Measurements from ENCODE around the gene HABP4. TPM values are rescaled to one million over a fixed set of nuclear protein-coding genes. Genes with fewer than 3 reads are reported as not detected.
A peak's percentile ranks its signal among the peaks of the same experiment; 100 is the strongest.

Gene HABP4, protein sequence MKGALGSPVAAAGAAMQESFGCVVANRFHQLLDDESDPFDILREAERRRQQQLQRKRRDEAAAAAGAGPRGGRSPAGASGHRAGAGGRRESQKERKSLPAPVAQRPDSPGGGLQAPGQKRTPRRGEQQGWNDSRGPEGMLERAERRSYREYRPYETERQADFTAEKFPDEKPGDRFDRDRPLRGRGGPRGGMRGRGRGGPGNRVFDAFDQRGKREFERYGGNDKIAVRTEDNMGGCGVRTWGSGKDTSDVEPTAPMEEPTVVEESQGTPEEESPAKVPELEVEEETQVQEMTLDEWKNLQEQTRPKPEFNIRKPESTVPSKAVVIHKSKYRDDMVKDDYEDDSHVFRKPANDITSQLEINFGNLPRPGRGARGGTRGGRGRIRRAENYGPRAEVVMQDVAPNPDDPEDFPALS
- 6.3 TPM for polyA plus RNA-seq
- long read RNA-seq, donor 1, partial matches to known transcripts = 0 of 1 reads
- long read RNA-seq, donor 1, other reads (novel, unspliced or antisense) = 0 of 1 reads
- long read RNA-seq, donor 2, transcript HABP4-201 (8 exons, 2,615 nt) = major isoform, 5 of 6 reads
- long read RNA-seq, donor 2, partial matches to known transcripts = 0 of 6 reads
- long read RNA-seq, donor 2, other reads (novel, unspliced or antisense) = 0 of 6 reads
- long read RNA-seq, donor 3 = 0 reads
- long read RNA-seq, donor 4 = 0 reads
- long read RNA-seq, donor 5, partial matches to known transcripts = 0 of 3 reads
- long read RNA-seq, donor 5, other reads (novel, unspliced or antisense) = 0 of 3 reads
- long read RNA-seq, donor 6, partial matches to known transcripts = 0 of 3 reads
- long read RNA-seq, donor 6, other reads (novel, unspliced or antisense) = 0 of 3 reads
- long read RNA-seq, donor 7, transcript HABP4-201 (8 exons, 2,615 nt) = major isoform, 6 of 6 reads
- long read RNA-seq, donor 7, partial matches to known transcripts = 0 of 6 reads
- long read RNA-seq, donor 7, other reads (novel, unspliced or antisense) = 0 of 6 reads
- long read RNA-seq, donor 8, transcript HABP4-201 (8 exons, 2,615 nt) = major isoform, 5 of 5 reads
- long read RNA-seq, donor 8, partial matches to known transcripts = 0 of 5 reads
- long read RNA-seq, donor 8, other reads (novel, unspliced or antisense) = 0 of 5 reads
- long read RNA-seq, donor 9, transcript HABP4-201 (8 exons, 2,615 nt) = major isoform, 7 of 7 reads
- long read RNA-seq, donor 9, partial matches to known transcripts = 0 of 7 reads
- long read RNA-seq, donor 9, other reads (novel, unspliced or antisense) = 0 of 7 reads
- long read RNA-seq, donor 10, transcript HABP4-201 (8 exons, 2,615 nt) = major isoform, 5 of 6 reads
- long read RNA-seq, donor 10, partial matches to known transcripts = 0 of 6 reads
- long read RNA-seq, donor 10, other reads (novel, unspliced or antisense) = 0 of 6 reads
- long read RNA-seq, donor 11, partial matches to known transcripts = 0 of 1 reads
- long read RNA-seq, donor 11, other reads (novel, unspliced or antisense) = 0 of 1 reads

DNA sequence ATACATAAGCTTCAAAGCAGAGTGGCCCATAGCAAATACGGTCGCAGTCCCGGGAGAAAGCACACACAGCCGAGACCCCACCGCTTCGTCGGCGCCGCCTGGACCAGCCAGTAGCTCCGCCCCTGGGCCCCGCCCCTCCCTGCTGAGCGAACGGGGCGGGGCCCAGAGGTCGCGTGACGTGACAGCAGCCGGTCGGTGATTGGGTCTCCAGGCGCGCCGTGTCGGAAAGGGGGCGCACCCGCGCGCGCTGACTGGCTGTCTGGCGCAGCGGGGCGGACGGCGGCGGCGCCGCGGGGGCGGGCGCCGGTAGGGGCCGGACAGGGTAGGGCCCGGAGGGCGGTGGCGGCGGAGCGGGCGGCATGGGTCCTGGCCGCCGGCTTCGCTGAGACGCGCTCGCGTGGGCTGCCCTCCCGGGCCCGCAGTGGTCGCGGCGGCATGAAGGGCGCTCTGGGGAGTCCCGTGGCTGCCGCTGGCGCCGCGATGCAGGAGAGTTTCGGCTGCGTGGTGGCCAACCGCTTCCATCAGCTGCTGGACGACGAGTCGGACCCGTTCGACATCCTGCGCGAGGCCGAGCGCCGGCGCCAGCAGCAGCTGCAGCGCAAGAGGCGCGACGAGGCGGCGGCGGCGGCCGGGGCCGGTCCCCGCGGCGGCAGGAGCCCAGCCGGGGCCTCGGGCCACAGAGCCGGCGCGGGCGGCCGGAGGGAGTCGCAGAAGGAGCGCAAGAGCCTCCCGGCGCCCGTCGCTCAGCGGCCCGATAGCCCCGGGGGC lies at the start of gene HABP4:
Gene HABP4, plus strand, starts transcription at position 325 of the 768 bp plus-strand sequence. Its CDS starts 111 bp downstream, at position 436.
- no CpG with 5 or more reads among the region's 108 CpGs for WGBS (ENCODE audit: insufficient coverage, low lambda C conversion rate)
- H3K27ac ChIP-seq (ENCODE audit: low read length) = peak within 1 kb of the TSS; percentile 51
- no peaks in the 10 kb centered on the region for H3K4me1 ChIP-seq (ENCODE audit: control insufficient read depth, insufficient read depth, low read length)

DNA sequence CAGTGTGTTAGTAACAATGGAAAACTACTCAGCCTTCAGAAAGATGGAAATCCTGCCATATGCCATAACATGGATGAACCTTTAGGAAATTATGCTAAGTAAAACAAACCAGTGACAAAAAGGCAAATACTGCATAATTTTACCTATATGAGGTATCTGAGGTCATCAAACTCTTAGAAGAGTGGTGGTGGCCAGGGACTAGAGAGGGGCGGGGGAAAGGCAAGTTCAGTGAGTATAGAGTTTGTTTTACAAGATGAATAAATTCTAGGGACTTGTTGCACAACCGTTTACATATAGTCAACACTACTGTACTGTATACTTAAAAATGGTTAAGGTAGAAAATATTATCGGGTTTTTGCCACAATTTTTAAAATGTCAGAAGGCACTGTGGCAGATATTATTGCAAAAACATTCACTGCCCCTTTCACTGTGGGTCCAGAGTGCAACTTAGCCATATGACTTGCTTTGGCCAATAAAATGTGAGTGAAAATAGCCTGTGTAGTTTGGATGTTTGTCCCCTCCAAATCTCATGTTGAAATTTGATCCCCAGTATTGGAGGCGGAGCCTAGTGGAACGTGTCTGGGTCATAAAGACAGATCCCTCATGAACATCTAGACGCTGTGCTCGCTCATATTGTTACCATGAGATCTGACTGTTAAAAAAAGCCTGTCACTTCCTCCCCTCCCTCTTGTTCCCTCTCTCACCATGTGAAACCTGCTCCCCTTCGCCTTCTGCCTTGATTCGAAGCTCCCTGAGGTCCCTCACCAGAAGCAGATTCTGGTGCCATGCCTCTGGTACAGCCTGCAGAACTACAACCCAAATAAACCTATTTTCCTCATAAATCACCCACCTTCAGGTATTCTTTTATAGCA lies 41.3 kb upstream of the HABP4 start:
- H3K27ac ChIP-seq (ENCODE audit: low read length) = peak overlapping the region; percentile 8
- H3K9me3 ChIP-seq (ENCODE audit: control insufficient read depth, low read depth, low read length) = no peaks in the 10 kb centered on the region
- peak in 1 of 2 donors; percentile 59 for DNase-seq

More for the DNA sequence above, at the start of gene HABP4:
- Histone ChIP-seq H3K4me3 (ENCODE audit: low read length) (peak within 1 kb of the TSS; percentile 61), H3K36me3 (ENCODE audit: control insufficient read depth, insufficient read depth, low read length) (no peaks in the 10 kb centered on the region), H3K9me3 (ENCODE audit: control insufficient read depth, low read depth, low read length) (no peaks in the 10 kb centered on the region), H3K27me3 (ENCODE audit: control insufficient read depth, insufficient read depth, low read length) (peaks cover 20% of the 10 kb centered on the region)
- peak; percentile 95 to 96 for DNase-seq

DNA sequence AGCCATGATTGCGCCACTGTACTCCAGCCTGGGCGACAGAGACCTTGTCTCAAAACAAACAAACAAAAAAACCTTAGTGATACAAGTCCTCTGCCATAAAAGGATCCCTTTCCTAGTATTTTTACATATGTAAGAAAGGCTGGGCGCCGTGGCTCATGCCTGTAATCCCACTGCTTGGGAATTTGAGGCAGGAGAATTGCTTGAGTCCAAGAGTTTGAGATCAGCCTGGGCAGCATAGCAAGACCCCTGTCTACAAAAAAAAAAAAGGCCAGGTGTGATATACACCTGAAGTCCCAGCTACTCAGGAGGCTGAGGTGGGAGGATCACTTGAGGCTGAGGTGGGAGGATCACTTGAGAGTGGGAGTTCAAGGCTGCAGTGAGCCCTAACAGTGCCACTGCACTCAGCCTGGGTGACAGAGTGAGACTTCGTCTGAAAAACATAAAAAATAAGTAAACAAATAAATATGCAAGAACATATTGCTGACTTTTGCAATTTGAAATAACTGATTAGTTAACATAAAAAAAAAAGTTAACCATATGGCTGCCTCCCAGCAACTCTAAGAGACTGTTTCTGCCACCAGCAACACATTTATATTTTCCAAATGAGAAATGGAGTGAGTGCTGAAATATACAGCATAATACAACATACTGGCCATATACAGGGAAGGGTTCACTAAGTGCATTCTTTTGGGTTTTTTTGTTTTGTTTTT lies 38.7 kb upstream of the HABP4 start:
- H3K27ac ChIP-seq (ENCODE audit: low read length) = no peak overlapping the region
- WGBS (ENCODE audit: insufficient coverage, low lambda C conversion rate) = 80% methylated on average over 1 of the region's 5 CpGs
- H3K4me1 ChIP-seq (ENCODE audit: control insufficient read depth, insufficient read depth, low read length) = peaks cover 8% of the 10 kb centered on the region
- H3K27me3 ChIP-seq (ENCODE audit: control insufficient read depth, insufficient read depth, low read length) = no peaks in the 10 kb centered on the region
- no peak overlapping the region for H3K4me3 ChIP-seq (ENCODE audit: low read length)
- DNase-seq = no peak
- H3K36me3 ChIP-seq (ENCODE audit: control insufficient read depth, insufficient read depth, low read length) = no peaks in the 10 kb centered on the region
- no peaks in the 10 kb centered on the region for H3K9me3 ChIP-seq (ENCODE audit: control insufficient read depth, low read depth, low read length)

More for the DNA sequence above, 41.3 kb upstream of the HABP4 start:
- H3K4me1 ChIP-seq (ENCODE audit: control insufficient read depth, insufficient read depth, low read length) = peaks cover 8% of the 10 kb centered on the region
- WGBS (ENCODE audit: insufficient coverage, low lambda C conversion rate) = no CpG with 5 or more reads among the region's 9 CpGs
- no peaks in the 10 kb centered on the region for H3K27me3 ChIP-seq (ENCODE audit: control insufficient read depth, insufficient read depth, low read length)
- no peaks in the 10 kb centered on the region for H3K36me3 ChIP-seq (ENCODE audit: control insufficient read depth, insufficient read depth, low read length)
- no peak overlapping the region for H3K4me3 ChIP-seq (ENCODE audit: low read length)

DNA sequence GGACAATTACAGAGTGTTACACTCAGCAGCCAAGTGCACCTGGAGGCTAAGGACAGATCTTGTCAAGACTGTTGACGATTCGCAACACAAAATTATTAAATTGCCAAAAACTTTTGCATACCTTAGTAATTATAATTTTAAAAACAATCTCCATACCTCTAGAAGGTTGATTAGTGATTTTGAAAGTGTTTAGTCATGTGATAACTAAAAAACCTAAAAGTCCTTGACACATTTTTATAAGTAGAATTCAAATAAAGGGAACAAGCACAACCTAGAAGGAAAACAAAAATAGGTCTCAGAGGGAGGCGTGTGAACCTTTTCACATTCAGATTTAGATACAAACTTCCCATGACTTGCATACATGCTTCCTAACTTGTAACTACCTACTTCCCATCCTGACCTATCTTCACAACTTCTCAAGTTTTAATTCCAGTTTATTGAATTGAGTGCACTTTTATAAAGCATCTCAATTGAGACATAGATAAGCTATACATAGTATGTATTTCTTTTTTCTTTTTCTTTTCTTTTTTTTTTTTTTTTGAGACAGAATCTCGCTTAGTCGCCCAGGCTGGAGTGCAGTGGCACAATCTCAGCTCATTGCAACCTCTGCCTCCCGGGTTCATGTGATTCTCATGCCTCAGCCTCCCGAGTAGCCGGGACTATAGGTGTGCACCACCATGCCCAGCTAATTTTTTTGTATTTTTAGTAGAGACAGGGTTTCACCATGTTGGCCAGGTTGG lies 37.6 kb upstream of the HABP4 start:
- peaks cover 8% of the 10 kb centered on the region for H3K4me1 ChIP-seq (ENCODE audit: control insufficient read depth, insufficient read depth, low read length)
- H3K36me3 ChIP-seq (ENCODE audit: control insufficient read depth, insufficient read depth, low read length) = no peaks in the 10 kb centered on the region
- H3K27ac ChIP-seq (ENCODE audit: low read length) = no peak overlapping the region
- no peaks in the 10 kb centered on the region for H3K9me3 ChIP-seq (ENCODE audit: control insufficient read depth, low read depth, low read length)
- no CpG with 5 or more reads among the region's 8 CpGs for WGBS (ENCODE audit: insufficient coverage, low lambda C conversion rate)
- no peaks in the 10 kb centered on the region for H3K27me3 ChIP-seq (ENCODE audit: control insufficient read depth, insufficient read depth, low read length)
- H3K4me3 ChIP-seq (ENCODE audit: low read length) = no peak overlapping the region
- DNase-seq = no peak

DNA sequence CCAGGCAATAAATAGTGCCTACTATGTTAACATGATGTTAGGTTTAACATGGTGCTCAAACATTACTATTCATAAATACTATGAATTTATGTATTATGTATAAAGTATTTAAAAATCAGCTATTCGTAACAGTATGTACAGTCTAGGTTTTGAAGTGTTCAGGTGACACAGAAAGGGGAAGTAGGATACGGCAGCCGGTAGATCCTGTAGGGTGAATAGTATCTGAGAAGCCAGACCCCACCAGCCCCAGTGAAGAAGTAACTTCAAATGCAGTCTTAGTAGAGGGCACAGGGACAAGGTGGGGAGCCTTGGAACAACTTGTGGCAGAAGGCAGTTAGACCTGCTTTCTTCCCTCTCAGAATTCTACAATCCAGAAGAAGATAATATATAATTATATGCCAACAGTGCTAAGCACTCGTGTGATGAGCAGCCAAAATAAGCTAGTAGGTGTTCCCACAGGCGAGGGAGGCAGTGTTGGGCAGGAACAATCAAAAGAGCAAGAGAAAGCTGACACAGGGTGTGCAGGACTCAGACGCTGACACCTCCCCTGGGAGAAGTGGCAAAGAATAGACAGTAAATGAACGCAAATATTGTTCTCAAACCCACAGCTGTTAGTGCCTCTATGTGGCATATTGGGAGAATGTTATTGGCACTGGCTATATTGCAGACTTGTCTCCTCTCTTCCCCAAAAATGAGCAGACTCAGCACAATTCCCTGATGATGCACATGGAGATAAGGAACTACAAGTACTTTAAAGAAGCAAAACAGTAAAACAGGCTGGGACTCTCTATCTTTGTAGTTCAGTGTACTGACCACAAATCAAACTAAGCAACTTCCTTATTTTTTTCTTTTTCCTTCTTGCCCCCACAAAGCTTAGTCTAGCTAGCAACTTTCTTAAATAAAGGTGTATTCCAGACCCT lies 36.4 kb upstream of the HABP4 start:
- no peaks in the 10 kb centered on the region for H3K36me3 ChIP-seq (ENCODE audit: control insufficient read depth, insufficient read depth, low read length)
- H3K4me1 ChIP-seq (ENCODE audit: control insufficient read depth, insufficient read depth, low read length) = peaks cover 5% of the 10 kb centered on the region
- peaks cover 3% of the 10 kb centered on the region for H3K9me3 ChIP-seq (ENCODE audit: control insufficient read depth, low read depth, low read length)
- no peaks in the 10 kb centered on the region for H3K27me3 ChIP-seq (ENCODE audit: control insufficient read depth, insufficient read depth, low read length)
- no peak overlapping the region for H3K27ac ChIP-seq (ENCODE audit: low read length)
- no CpG with 5 or more reads among the region's 7 CpGs for WGBS (ENCODE audit: insufficient coverage, low lambda C conversion rate)
- DNase-seq = no peak
- no peak overlapping the region for H3K4me3 ChIP-seq (ENCODE audit: low read length)

DNA sequence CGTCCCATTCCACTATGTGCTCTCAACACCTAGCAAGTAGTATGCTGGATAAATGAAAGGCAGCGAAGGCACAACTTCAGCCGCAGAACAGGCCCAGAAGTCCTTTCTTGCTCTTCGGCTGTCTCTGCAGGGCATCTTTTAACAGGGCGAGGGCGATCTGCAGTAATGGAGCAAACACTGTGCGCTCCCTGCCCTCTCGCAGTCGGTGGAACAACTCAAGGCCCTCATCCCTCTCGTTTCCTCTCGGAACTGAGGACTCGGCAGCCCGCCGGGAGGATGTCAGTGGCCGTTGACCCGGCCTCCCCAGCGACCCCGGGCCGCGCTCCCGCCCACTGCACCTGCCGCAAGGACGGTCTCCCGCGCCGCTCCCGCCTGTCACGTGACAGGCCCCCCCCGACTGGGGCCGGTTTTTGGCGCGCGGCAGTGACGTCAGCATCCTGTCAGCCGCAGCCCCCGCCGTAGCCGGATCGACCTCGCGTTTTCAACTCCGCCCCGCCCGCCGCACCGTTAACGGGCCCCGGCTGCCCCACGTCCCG lies 32.9 kb upstream of the HABP4 start:
- peak overlapping the region; percentile 91 for H3K27ac ChIP-seq (ENCODE audit: low read length)
- WGBS (ENCODE audit: insufficient coverage, low lambda C conversion rate) = 0% methylated on average over 1 of the region's 50 CpGs
- H3K4me3 ChIP-seq (ENCODE audit: low read length) = peak overlapping the region; percentile 75
- peaks cover 15% of the 10 kb centered on the region for H3K4me1 ChIP-seq (ENCODE audit: control insufficient read depth, insufficient read depth, low read length)
- peaks cover 3% of the 10 kb centered on the region for H3K9me3 ChIP-seq (ENCODE audit: control insufficient read depth, low read depth, low read length)
- no peaks in the 10 kb centered on the region for H3K36me3 ChIP-seq (ENCODE audit: control insufficient read depth, insufficient read depth, low read length)
- peak; percentile 86 to 94 for DNase-seq
- H3K27me3 ChIP-seq (ENCODE audit: control insufficient read depth, insufficient read depth, low read length) = no peaks in the 10 kb centered on the region

DNA sequence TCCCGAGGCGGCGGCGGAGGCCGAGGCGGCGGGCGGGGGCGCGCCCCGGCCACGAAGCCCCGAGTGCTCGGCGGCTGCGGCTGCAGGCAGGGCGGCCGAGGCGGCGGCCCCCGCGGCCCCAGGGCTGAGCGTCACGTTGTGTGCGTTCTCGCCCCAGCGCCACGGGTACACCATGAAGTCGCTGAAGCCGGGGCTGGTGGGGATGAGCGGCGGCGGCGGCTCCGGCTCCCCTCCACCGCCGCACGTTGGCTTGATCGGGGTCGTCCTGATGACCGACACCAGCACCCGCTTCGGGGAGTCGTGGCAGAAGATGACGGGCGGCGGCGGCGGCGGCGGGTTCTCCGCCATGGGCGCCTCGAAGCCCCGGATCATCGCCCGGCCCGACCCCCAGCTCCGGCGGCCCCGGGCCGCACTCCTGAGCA lies 32.3 kb upstream of the HABP4 start:
- WGBS (ENCODE audit: insufficient coverage, low lambda C conversion rate) = no CpG with 5 or more reads among the region's 62 CpGs
- Histone ChIP-seq H3K27me3 (ENCODE audit: control insufficient read depth, insufficient read depth, low read length) (no peaks in the 10 kb centered on the region), H3K36me3 (ENCODE audit: control insufficient read depth, insufficient read depth, low read length) (no peaks in the 10 kb centered on the region), H3K9me3 (ENCODE audit: control insufficient read depth, low read depth, low read length) (peaks cover 3% of the 10 kb centered on the region), H3K4me1 (ENCODE audit: control insufficient read depth, insufficient read depth, low read length) (peaks cover 15% of the 10 kb centered on the region), H3K4me3 (ENCODE audit: low read length) (peak overlapping the region; percentile 75), H3K27ac (ENCODE audit: low read length) (peak overlapping the region; percentile 98)
- DNase-seq = peak in 1 of 2 donors; percentile 60

All from large intestine (tissue), 12 donors.